GM12878 (cell line): Measurements from ENCODE around the gene SETBP1. TPM values are rescaled to one million over a fixed set of nuclear protein-coding genes. Genes with fewer than 3 reads are reported as not detected.

ENCODE experiments used
- ATAC-seq: fragments of 200-7000 bp; cut with Tn5 transposase; 3 replicates; pipeline ENCODE4 v1.9.1; 2020; ENCODE audit warnings: mild to moderate bottlenecking, moderate library complexity
- BruUV-seq: library from RNA; stranded (reverse); fragments of 400-500 nt; replicated peaks from 2 replicates; lab custom pipeline; 2021; lab: Mats Ljungman, UMichigan
- CTCF ChIA-PET: fragments of 300-600 bp; sonication (Branson Sonifier 250); formaldehyde crosslinking; extraction: SDS; loops from one replicate; lab custom pipeline; 2021; ENCODE audit warnings: inconsistent platforms; lab: Yijun Ruan, JAX
- POLR2A ChIA-PET: fragments of 350-600 bp; formaldehyde crosslinking; extraction: SDS; loops from one replicate; lab custom pipeline; 2021; ENCODE audit warnings: inconsistent platforms; lab: Charles Lee
- RAD21 ChIA-PET: fragments of 300-600 bp; sonication (Branson Sonifier 250); formaldehyde crosslinking; loops from one replicate; lab custom pipeline; 2023; ENCODE audit warnings: antibody characterized with exemption; ENCODE audit not compliant: unreplicated experiment; lab: Charles Lee
- SMC1A ChIA-PET: fragments of 300-600 bp; sonication (Branson Sonifier 250); formaldehyde crosslinking; loops from one replicate; lab custom pipeline; 2023; ENCODE audit not compliant: unreplicated experiment, uncharacterized antibody; lab: Charles Lee
- DNase-seq: peaks from one replicate; pipeline ENCODE4 v3.0.0-alpha.2; 2011; ENCODE audit warnings: low read depth, low spot score
- FAIRE-seq: peaks from 3 replicates; lab custom pipeline; 2011; peaks lifted over from hg19 to GRCh38; lab: Jason Lieb, UNC
- H2AFZ ChIP-seq: 2 replicates; pipeline ENCODE4 v1.6.0; 2011; ENCODE audit warnings: low read depth, low read length, control low read depth; ENCODE audit not compliant: control insufficient read depth
- H3K27ac ChIP-seq: 2 replicates; pipeline ENCODE4 v1.5.1; 2011; ENCODE audit warnings: control low read depth; ENCODE audit not compliant: control insufficient read depth, insufficient read depth
- H3K27me3 ChIP-seq, 2 experiments: replicated peaks in 1 of 2; 2 replicates each; pipeline versions ENCODE4 v1.6.0 to v1.6.1; 2011; ENCODE audit warnings: low read length in 1 of 2; ENCODE audit not compliant: control insufficient read depth in 2 of 2, insufficient read depth in 2 of 2
- H3K36me3 ChIP-seq, 2 experiments: 2 replicates each; pipeline ENCODE4 v1.5.1; 2011; ENCODE audit warnings: low read length in 1 of 2; ENCODE audit not compliant: control insufficient read depth in 2 of 2, insufficient read depth in 2 of 2
- H3K4me1 ChIP-seq: 2 replicates; pipeline ENCODE4 v1.6.1; 2011; ENCODE audit warnings: mild to moderate bottlenecking, low read length, moderate library complexity, mixed read lengths; ENCODE audit not compliant: control insufficient read depth, insufficient read depth
- H3K4me2 ChIP-seq: 2 replicates; pipeline ENCODE4 v1.6.0; 2011; ENCODE audit warnings: control low read depth; ENCODE audit not compliant: control insufficient read depth, insufficient read depth
- H3K4me3 ChIP-seq: fragments of 200-600 bp; sonication (generic); 2 replicates; pipeline ENCODE4 v1.5.1; 2016
- H3K79me2 ChIP-seq: 2 replicates; pipeline ENCODE4 v1.6.0; 2011; ENCODE audit warnings: low read length; ENCODE audit not compliant: control insufficient read depth, insufficient read depth
- H3K9ac ChIP-seq: 2 replicates; pipeline ENCODE4 v1.8.0; 2011; ENCODE audit warnings: low read length, control low read depth, mixed read lengths; ENCODE audit not compliant: control insufficient read depth, insufficient read depth
- H3K9me3 ChIP-seq: replicated peaks from 3 replicates; pipeline ENCODE4 v1.5.1; 2011; ENCODE audit warnings: mild to moderate bottlenecking, low read length; ENCODE audit not compliant: control insufficient read depth, insufficient read depth
- H4K20me1 ChIP-seq: 2 replicates; pipeline ENCODE4 v1.6.0; 2011; ENCODE audit not compliant: control insufficient read depth, insufficient read depth
- BCL11A ChIP-seq: IDR thresholded peaks from 2 replicates; pipeline ENCODE4 v1.6.1; 2011; ENCODE audit warnings: low read depth, low read length
- BHLHE40 ChIP-seq, 2 experiments: fragments of 450-650 bp in 1 of 2; IDR thresholded peaks; 2 replicates each; pipeline ENCODE4 v1.6.1; 2011 to 2017; ENCODE audit warnings: low read depth in 2 of 2, borderline replicate concordance in 1 of 2, improper control_type of control experiment in 1 of 2, low read length in 1 of 2, mild to moderate bottlenecking in 1 of 2
- CTCF ChIP-seq, 3 experiments: IDR thresholded peaks in 2 of 3; conservative IDR thresholded peaks in 1 of 3; 2 replicates each; pipeline ENCODE4 v1.5.1; 2011; ENCODE audit warnings: low read depth in 3 of 3, low read length in 3 of 3, mild to moderate bottlenecking in 3 of 3, control low read depth in 2 of 3, moderate library complexity in 2 of 3, inconsistent platforms in 1 of 3, mixed read lengths in 1 of 3; ENCODE audit not compliant: control insufficient read depth in 2 of 3, insufficient read depth in 1 of 3; ENCODE audit errors: extremely low read depth in 1 of 3
- GATAD2B ChIP-seq: fragments of 450-650 bp; conservative IDR thresholded peaks from 2 replicates; pipeline ENCODE4 v1.6.1; 2017; ENCODE audit warnings: low read depth, mild to moderate bottlenecking, moderate library complexity
- LARP7 ChIP-seq: fragments of 450-650 bp; IDR thresholded peaks from 2 replicates; pipeline ENCODE4 v1.6.1; 2017; ENCODE audit warnings: mild to moderate bottlenecking
- MEF2A ChIP-seq: IDR thresholded peaks from 2 replicates; pipeline ENCODE4 v1.6.1; 2011; ENCODE audit warnings: low read depth, mild to moderate bottlenecking, low read length, moderate library complexity; ENCODE audit not compliant: insufficient read depth
- MLLT1 ChIP-seq: fragments of 450-650 bp; IDR thresholded peaks from 2 replicates; pipeline ENCODE4 v1.6.1; 2016; ENCODE audit warnings: mild to moderate bottlenecking
- MYC ChIP-seq: IDR thresholded peaks from 2 replicates; pipeline ENCODE4 v1.6.1; 2011; ENCODE audit warnings: mild to moderate bottlenecking, low read length, moderate library complexity, inconsistent platforms; ENCODE audit not compliant: insufficient read depth, insufficient replicate concordance, insufficient read length, severe bottlenecking
- NBN ChIP-seq: fragments of 450-650 bp; IDR thresholded peaks from 2 replicates; pipeline ENCODE4 v1.6.1; 2016
- PBX3 ChIP-seq: IDR thresholded peaks from 2 replicates; pipeline ENCODE4 v1.6.1; 2011; ENCODE audit warnings: mild to moderate bottlenecking, low read depth, low read length, moderate library complexity; ENCODE audit not compliant: insufficient replicate concordance
- PKNOX1 ChIP-seq: fragments of 450-650 bp; IDR thresholded peaks from 2 replicates; pipeline ENCODE4 v1.6.1; 2016; ENCODE audit warnings: mild to moderate bottlenecking
- POU2F2 ChIP-seq: IDR thresholded peaks from 3 replicates; pipeline ENCODE4 v1.6.1; 2011; ENCODE audit warnings: low read depth, mild to moderate bottlenecking, low read length, borderline replicate concordance
- TBL1XR1 ChIP-seq: IDR thresholded peaks from 2 replicates; pipeline ENCODE4 v1.6.1; 2012; ENCODE audit warnings: low read depth, low read length, improper control_type of control experiment
- TCF3 ChIP-seq: IDR thresholded peaks from 2 replicates; pipeline ENCODE4 v1.6.1; 2012; ENCODE audit warnings: low read depth, mild to moderate bottlenecking, low read length, borderline replicate concordance; ENCODE audit not compliant: insufficient read depth
- WGBS: methylation state at CpG from one replicate; pipeline ENCODE4 v1.1.6; 2016; ENCODE audit warnings: low lambda C conversion rate; ENCODE audit not compliant: insufficient replicate concordance, insufficient coverage; ENCODE audit errors: missing lambda C conversion rate; 5-methylcytosine and 5-hydroxymethylcytosine counted together
- in situ Hi-C: fragments of 300-500 bp; cut with MboI; formaldehyde crosslinking; loops from 9 replicates; pipeline ENCODE4 v1.14.3; 2018; ENCODE audit warnings: mixed read lengths
- intact Hi-C: fragments of 100-400 bp; cut with micrococcal nuclease; formaldehyde crosslinking; loops from one replicate; pipeline ENCODE4 v1.14.2; 2022; ENCODE audit not compliant: unreplicated experiment
- polyA plus RNA-seq, 11 experiments: library from polyadenylated mRNA; depleted of rRNA in 4 of 11; unstranded in 6 of 11; stranded (reverse) in 5 of 11; fragments of >200 nt; fragmentation: Nextera tagmentation in 4 of 11; fragmentation: Illumina TruSeq in 1 of 11; extraction: Ambion mirVana in 4 of 11; extraction: Trizol in 1 of 11; gene quantifications; 1 replicate in 1 of 11; 2 replicates in 10 of 11; pipeline versions ENCODE4 v1.2.1 to v1.2.3, GENCODE V29; 2011 to 2016; ENCODE audit warnings: inconsistent platforms in 2 of 11, missing spikeins in 2 of 11, low read depth in 1 of 11
- total RNA-seq, 4 experiments: library from RNA; depleted of rRNA in 3 of 4; stranded (reverse); fragments of >200 nt in 3 of 4; fragmentation: Illumina TruSeq in 1 of 4; extraction: Trizol in 1 of 4; gene quantifications; 2 replicates each; pipeline versions ENCODE4 v1.2.1 to v1.2.3, GENCODE V29; 2013 to 2021
- TF ChIP-seq, protein P1 (sequence below): IDR thresholded peaks from 2 replicates; pipeline ENCODE4 v1.6.1; 2012; ENCODE audit warnings: low read length, inconsistent platforms

Gene SETBP1
- total and polyA plus RNA-seq, 10 of the 15 experiments (the other 5 are each of a cell fraction or from before 2014, with no cell fraction given): 0.99 to 29.7 (median 8.3) TPM

- POLR2A ChIA-PET: interaction anchor here (0.9 to 1.8 kb wide), 6 partner anchors 7 to 55 kb away, joined by 3 to 8 read pairs (median 4); no protein-coding TSS in a partner anchor
- peaks cover 49% of the 10 kb centered on the region for H3K4me1 ChIP-seq
- TF ChIP-seq BCL11A: no peak
- TF ChIP-seq POU2F2: peak; percentile 53; the same call in 1 of the 3 replicates
- peak; percentile 58 for TF ChIP-seq PBX3
- TF ChIP-seq CTCF (IDR thresholded peaks at IDR 0.05 in 2 of 3, conservative IDR thresholded peaks at IDR 0.05 in 1 of 3; ENCODE audit: control insufficient read depth in 2 of 3, extremely low read depth in 1 of 3, insufficient read depth in 1 of 3, low read depth in 3 of 3, low read length in 3 of 3): no peak
- TF ChIP-seq TBL1XR1: no peak
- no peak for TF ChIP-seq GATAD2B
- TF ChIP-seq NBN: peak; percentile 29; the same call in 1 of the 2 replicates
- TF ChIP-seq LARP7: no peak
- peak; percentile 83 for TF ChIP-seq PKNOX1
- TF ChIP-seq BHLHE40 (IDR thresholded peaks at IDR 0.05; ENCODE audit: borderline replicate concordance in 1 of 2, low read depth in 2 of 2, low read length in 1 of 2): peak; percentile 58 to 85; a peak in 3 of 4 replicates
- TF ChIP-seq MYC: no peak
- no peak for TF ChIP-seq TCF3
- peak; percentile 82 for TF ChIP-seq MLLT1
- TF ChIP-seq MEF2A: peak; percentile 62
- TF ChIP-seq, protein P1, sequence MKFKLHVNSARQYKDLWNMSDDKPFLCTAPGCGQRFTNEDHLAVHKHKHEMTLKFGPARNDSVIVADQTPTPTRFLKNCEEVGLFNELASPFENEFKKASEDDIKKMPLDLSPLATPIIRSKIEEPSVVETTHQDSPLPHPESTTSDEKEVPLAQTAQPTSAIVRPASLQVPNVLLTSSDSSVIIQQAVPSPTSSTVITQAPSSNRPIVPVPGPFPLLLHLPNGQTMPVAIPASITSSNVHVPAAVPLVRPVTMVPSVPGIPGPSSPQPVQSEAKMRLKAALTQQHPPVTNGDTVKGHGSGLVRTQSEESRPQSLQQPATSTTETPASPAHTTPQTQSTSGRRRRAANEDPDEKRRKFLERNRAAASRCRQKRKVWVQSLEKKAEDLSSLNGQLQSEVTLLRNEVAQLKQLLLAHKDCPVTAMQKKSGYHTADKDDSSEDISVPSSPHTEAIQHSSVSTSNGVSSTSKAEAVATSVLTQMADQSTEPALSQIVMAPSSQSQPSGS: peak; percentile 80
Measured at GRCh38 chr18:44731530-44732237, 51.0 kb downstream of the SETBP1 start.

More at GRCh38 chr18:44731530-44732237, 51.0 kb downstream of the SETBP1 start:
- ATAC-seq (peak; percentile 81), DNase-seq (no peak), FAIRE-seq (no peak)
- ChIA-PET CTCF (interaction anchor here (0.8 to 1.7 kb wide), 4 partner anchors 14 to 68 kb away, joined by 3 to 4 read pairs (median 4); no protein-coding TSS in a partner anchor), RAD21 (interaction anchor here (0.7 to 2.7 kb wide), 6 partner anchors 21 to 87 kb away, joined by 3 to 22 read pairs (median 3); partner anchors contain the start of gene SETBP1), SMC1A (interaction anchor here (0.7 to 13.7 kb wide), 14 partner anchors 9 to 373 kb away, joined by 3 to 216 read pairs (median 5); no protein-coding TSS in a partner anchor)
- Histone ChIP-seq H3K36me3 (no peaks in the 10 kb centered on the region), H3K9ac (no peak overlapping the region), H3K4me3 (no peak overlapping the region), H2AFZ (no peak overlapping the region), H3K4me2 (0 out of 2 replicates have a peak overlapping the region, but pooled peaks have one; percentile 14), H3K27me3 (no peaks in the 10 kb centered on the region), H4K20me1 (no peaks in the 10 kb centered on the region), H3K27ac (no peak overlapping the region), H3K9me3 (no peaks in the 10 kb centered on the region), H3K79me2 (no peaks in the 10 kb centered on the region)
- intact Hi-C loops (no loop called here), in situ Hi-C loops (no loop called here)
- no TSS peak for BruUV-seq
- 28% methylated on average over 9 of the region's 9 CpGs for WGBS
